HG03521 (cell line): ENCODE results near the gene VGLL3.
"Not testable (repeated sequence)": the region's sequence is repeated elsewhere in the genome, so short reads cannot be mapped to it uniquely, and the experiment has no call there.

ENCODE experiments used
- ATAC-seq: cut with Tn5 transposase; IDR thresholded peaks from one replicate; pipeline ENCODE4 v1.9.1; 2021; ENCODE audit warnings: mild to moderate bottlenecking, moderate library complexity; ENCODE audit not compliant: unreplicated experiment

VGLL3 gene, protein sequence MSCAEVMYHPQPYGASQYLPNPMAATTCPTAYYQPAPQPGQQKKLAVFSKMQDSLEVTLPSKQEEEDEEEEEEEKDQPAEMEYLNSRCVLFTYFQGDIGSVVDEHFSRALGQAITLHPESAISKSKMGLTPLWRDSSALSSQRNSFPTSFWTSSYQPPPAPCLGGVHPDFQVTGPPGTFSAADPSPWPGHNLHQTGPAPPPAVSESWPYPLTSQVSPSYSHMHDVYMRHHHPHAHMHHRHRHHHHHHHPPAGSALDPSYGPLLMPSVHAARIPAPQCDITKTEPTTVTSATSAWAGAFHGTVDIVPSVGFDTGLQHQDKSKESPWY

DNA sequence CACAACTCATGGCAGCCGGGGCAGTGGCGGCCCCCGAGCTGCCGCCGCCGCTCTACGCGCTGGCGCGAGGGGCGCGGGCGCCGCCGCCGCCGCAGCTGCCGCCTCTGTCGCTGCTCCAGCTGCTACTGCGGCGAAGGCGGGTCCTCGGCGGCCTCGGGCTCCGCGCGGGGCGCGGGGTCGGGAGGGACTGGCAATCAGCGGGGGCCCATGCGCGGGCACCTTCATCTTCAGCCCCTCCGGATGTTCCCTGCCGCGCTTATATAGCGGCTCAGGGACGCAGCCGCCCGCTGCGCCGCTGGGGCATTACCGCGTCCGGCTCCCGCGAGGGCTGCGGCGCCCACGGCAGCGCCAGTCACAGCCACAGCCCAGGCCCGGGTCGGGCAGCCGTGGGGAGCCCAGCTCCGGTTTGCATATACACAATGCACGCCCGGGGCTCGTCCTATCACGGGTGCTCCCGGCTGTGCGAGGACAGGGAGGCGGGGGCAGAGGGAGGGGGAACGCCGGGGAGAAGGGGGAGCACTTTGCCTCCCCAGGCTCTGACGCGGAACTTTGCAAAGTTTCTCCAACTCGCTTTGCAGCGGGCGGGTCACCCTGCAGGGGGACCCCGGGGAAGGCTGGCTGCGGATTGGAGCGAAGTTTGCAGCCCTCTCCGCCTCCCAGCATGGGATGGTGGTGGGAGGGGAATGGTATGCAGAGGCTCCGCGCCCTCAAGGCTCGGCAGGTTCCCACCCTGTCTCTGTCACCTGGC lies at the start of gene VGLL3:
Gene VGLL3 (minus strand): TSS at position 416 of the 748 bp plus-strand sequence. CDS start 406 bp downstream, at position 10.
- ATAC-seq: peak; percentile 59

DNA sequence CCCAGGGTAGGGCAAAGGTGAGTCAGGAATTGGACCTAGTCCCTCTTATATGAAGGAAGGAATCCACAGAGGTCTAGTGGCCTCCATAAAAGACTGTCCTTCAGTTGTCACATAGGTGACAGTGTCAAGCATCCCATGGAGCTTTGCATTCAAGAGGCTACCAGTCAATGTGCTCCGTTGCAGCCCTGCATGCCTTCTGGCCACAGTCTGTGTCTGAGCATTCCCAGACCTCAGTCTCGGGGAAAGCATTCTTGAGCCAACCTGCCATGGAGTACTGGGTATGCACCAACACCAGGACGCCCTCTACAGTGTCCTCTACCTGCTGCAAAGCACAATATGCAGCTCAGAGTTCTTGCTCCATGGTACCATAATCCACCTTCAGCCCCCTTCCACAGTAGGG lies 46.7 kb upstream of the VGLL3 start:
- no peak for ATAC-seq

DNA sequence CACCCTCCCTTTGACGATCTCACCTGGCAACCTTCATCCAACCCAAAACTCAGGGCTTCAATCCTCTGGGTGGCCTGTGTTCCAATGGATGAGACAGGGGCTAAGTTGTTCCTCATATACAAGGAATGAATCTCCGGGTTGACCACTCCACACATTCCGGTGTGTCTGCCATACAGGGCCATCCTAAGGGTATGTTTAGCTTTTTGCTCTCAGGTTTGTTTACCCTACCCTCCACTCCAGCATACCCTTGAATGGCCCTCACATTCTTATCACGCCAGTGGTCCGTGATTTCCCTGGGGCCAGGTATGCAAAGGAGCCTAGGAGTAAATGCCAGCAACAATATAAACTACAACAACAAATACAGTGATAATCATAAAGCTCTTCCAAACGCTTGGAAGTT lies 45.7 kb upstream of the VGLL3 start:
- ATAC-seq: no peak

DNA sequence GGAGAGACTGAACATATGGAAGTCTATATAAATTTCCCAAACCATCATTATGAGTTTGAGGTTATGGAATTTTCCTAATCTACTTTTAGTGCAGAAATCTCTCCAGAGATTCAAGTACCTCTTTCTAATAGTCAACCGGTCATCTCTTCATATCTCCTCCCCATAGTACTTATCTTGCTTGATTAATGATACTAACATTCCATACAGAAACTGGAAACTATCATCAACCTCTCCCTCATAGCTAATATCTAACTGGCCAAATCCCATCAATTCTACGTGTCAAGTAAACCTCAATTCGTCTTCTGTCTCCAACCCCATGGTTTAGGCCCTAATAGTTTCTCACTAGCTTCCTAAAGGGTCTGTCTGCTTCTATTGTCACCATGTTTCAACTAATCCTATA lies 44.4 kb upstream of the VGLL3 start:
- no peak for ATAC-seq

DNA sequence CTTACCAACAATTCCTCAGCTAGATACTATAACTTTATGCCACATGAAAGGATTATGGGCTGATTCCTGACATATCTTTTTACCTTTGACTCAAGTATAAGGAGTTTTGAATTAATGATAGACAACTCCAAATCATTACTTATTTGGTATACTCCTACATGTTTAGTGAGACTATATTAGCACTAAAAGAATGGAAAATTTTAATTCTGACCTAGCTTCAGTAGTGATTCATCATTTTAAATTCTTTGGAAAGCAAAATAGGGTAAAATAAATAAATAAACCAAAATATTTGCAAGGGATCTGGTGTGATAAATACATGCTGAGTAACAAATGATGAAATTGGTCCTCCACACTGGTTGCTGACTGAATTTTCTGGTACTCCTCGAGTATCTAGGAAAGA lies 42.3 kb upstream of the VGLL3 start:
- ATAC-seq: no peak

DNA sequence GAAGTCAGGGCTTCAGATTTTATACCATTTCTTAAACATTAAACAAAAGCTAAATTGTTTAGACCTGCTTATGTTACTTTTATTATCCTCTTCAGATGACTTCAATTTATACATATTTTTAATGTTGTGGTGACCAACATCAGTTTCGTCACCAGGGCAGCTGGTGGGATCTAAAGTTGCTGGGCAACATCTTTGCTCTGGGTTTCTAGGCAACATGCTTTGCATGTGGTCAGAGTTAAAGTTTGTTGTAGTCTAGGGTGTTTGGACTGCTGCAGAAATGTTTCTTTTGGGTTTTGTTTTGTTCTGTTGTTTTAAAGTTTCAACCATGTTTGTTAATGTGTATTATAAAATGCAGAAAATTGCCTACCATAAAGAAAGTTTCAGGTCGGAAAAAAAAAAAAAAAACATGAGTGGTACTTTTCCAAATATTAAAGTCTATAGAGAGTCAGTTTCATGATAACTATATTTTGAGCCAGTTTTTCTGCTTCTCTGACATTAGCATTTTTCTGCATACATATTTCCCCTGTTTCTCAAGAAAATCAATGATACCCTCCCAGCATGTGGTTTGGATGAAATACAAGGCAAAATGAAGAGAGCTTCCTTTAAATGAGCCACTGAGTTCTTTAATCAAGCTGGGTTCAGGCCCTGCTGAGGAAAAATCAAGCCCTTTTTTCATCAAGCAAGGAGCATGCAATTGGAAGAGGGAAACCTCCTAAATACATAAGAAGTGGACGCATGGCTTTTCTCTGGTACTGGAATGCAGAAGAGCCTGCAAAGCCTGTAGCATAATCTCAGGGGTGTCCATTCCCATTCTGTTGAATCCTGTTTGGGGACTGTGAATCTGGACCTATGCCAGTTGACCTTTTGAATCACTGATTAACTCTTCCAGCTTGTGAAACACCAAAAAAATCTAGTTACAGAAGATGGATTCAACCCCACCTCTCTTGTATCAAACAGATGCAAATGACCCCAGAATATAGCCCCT lies 35.0 kb upstream of the VGLL3 start:
- no peak for ATAC-seq

DNA sequence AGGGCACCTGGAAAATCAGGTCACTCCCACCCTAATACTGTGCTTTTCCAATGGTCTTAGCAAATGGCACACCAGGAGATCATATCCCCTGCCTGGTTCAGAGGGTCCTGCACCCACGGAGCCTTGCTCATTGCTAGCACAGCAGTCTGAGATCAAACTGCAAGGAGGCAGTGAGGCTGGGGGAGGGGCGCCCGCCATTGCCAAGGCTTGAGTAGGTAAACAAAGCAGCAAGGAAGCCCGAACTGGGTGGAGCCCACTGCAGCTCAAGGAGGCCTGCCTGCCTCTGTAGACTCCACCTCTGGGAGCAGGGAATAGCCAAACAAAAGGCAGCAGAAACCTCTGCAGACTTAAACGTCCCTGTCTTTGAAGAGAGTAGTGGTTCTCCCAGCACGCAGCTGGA lies 26.4 kb upstream of the VGLL3 start:
- not testable (repeated sequence) for ATAC-seq

DNA sequence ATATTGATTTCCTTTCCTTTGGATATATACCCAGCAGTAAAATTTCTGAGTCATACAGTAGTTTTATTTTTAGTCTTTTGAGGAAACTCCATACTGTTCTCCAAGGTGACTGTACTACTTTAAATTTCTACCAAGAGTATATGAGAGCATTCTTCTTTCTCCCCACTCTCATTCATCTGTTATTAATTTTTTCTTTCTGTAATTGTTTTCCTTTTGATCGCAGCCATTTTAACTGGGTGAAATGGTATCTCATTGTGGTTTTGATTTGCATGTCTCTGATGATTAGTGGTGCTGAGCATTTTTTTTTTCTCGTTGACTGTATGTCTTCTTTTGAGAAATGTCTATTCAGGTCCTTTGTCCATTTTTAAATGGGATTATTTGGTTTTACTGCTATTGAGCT lies 18.3 kb upstream of the VGLL3 start:
- ATAC-seq: no peak

DNA sequence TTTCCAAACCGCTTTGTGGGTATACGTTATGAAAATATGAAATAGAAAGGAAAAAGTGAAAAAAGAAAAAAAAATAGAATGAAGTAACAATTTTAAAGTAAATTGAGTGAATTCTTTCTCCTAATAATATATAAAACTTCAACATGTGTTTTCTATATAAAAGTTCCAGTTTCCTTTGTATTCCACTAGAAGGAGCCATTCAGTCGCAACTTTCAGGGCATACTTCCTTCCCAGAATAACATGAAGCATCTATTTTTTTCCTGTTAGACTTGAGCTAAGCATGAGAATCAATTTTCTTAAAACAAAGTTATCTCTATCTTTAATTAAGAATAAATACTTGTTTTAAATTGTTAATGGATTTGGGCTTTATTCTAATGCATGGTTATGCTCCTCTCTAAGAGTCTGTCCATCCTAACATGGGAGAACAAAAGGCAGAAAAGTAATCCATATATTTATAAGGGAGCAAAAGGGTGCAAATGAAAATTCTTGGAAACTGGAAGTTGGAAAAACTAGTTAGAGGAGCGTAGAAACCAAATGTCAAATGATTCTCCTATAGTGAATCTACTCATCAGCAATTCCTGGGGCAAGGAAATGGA lies 16.0 kb upstream of the VGLL3 start:
- no peak for ATAC-seq

DNA sequence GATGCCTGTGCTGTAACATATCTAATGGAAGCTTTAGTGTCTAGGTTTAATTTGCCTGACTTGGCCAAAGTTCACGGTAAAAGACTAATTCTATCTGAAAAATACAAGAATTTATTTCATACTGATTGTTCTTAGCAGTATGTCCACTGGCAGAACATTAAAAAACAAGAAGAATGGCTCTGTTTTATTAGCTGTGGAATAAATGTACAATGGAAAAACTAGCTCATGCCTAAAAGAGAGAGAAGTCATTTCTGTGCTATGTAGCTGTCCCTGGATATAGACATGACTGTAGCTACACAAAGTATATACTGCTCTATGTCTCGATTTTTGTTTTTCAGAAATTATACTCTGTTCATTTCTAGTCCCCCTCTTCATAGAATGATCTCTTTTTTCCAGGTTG lies 13.9 kb upstream of the VGLL3 start:
- no peak for ATAC-seq

DNA sequence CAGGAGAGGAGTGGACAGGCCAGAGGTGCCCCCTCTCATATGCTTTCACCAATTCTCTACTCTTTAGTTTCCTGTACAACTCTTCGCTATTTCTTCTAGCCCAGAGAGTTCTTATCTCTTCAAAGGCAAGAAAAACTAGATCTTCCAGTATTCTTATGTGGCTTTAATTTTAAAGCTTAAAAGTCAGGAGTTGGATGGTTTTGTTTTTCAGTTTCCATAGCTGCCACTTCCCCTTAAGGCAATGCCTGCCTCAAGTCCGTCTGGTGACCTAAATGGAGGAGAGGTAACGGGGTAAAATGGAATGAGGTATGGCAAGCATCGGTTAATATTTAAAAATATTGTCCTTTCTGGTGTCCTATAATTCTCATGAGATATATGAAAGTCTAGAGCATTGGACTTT lies 11.4 kb upstream of the VGLL3 start:
- ATAC-seq: no peak

DNA sequence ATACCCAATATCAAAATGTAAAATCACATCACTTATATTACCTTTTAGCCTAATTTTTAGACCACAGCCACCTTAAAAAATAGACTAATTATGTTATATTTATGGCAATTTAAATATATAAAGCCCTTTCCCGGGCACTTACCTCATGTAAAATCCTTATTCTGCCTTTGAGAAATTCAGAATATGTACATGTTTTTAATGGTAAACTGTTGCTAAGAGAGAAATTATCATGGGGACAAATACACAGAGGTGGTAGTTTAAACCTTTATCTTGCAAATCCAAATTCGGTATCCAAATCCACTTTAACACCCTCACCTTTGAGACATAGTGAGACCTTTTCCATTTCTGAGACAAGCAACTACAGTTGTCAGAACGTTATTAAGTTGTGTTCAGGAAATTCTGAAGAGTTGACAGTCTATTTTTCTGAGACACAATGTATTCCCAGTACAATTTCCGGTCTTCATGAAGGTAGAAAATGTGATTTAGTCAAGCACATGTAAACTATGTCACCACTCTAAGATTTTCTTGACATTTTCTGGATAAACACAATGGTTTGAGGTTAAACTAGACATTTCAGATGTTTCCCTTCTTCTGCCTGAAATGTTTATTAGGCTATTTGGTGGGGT lies 10.6 kb upstream of the VGLL3 start:
- no peak for ATAC-seq

DNA sequence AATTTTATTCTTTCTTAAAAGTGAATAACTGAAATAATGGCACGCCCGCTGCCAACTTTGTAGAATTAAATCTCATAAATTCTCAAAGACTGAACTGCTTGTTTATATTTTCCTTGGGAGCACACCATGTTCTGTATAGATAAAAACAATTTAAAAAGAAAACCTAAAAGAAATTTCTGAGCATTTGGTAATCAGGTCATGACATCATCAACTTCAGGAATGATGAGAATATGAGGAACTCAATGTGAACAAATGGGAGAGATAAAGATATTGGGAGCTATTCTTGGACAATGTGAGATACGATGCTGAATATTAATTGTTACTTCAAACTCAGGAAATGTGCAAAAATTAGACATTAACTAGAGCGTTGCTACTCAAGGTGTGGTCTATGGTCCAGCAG lies 10.0 kb upstream of the VGLL3 start:
- no peak for ATAC-seq

DNA sequence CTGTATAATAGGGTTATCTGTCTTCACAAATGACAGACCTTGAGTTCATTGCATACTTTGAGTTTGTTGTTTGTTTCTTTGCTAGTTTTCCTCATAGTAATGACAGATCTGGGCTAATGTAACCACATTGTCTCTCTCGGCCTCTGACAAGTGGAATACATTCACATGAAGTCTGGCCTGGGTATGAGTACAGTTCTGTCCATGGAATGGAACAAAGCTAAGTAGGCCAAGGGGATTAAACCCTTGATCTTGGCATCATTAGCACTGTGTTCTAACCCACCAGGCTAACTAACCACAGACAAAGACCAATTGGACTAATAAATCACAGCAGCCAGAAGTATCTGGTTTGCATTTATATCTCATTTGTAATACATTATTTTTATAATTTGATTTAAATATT lies 7.6 kb upstream of the VGLL3 start:
- no peak for ATAC-seq

DNA sequence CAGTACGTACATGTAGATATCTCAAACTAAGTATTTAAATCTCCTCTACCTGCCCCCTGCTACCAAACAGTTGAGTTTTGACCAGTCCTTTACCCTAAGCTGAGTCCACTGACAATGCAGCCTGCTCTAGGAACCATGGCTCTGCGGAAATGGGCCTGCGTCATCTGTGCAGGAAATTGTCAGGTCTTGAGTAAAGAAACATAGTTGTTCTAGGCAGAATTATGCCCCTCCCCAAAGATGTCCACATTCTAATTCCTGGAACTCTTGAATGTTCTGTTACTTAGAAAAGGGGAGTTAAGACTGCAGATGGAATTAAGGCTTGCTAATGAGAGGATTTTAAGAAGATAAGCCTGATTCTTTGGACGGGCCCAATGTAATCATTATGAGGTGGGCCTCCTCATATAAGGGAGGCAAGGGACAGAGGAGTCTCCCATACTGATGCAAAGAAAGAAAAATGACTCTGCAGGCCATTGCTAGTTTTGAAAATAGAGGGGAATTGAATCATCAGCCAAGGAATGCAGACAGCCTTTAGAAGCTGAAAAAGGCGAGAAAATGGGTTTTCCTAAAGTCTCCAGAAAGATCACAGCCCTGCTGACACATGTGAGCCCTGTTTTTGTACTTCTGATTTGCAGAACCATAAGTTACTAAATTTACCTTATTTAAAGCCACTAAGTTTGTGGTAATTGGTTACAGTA lies 5.5 kb upstream of the VGLL3 start:
- ATAC-seq: no peak

DNA sequence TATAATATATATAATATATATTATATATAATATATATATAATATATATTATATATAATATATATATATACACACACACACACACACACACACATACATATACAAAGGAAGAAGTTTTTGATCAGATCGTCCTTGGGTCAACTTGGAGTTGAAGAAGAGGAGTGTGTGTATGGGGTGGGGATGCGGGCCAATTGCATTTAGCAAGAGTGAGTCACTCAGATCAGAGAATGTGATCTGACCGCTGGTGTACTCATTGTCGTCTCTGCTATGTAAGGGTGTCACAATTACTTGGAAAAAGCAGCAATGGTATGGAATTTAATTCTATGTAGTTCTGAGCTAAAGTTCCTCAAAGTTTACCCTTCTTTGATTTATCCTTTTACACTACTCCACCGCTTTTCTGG lies 4.6 kb upstream of the VGLL3 start:
- no peak for ATAC-seq

DNA sequence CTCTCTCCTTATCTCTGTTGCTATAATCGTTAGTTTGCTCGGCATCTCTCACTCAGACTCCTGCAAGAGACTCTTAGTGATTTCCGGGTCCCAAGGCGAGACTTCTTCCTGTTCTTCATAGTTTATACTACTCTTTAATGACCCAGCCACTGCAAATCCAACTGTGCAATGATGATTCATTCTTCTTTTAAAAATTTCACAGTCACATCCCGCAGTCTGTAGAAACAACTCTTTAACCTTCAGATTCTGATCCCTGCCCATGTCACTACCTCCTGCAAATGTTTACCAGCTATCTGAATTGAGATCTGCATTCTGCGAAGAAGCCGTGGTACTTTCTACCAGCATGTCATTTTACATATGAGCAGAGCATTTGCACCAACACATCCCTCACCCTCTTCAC lies 2.8 kb upstream of the VGLL3 start:
- no peak for ATAC-seq

DNA sequence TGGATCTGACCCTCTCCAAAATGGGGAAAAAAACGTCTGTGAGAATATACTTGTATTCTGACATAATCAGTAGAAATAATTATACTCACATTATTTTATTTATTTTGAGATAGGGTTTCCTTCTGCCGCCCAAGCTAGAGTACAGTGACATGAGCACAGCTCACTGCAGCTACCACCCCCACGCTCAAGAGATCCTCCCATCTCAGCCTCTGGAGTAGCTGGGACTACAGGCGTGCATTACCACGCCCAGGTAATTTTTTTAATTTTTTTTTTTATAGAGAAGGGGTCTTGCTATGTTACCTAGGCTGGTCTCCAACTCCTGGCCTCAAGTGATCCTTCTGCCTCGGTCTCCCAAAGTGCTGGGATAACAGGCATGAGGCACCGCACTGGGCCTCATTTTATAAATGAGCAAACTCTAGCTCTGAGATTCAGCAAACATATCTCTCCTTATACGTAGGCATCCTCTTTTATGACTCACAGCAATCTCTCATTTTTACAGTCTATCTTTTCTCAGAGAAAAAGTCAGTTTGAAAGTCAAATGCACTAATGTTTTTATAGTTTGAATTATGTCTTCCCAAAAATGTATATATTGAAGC lies 989 bp upstream of the VGLL3 start:
- no peak for ATAC-seq

DNA sequence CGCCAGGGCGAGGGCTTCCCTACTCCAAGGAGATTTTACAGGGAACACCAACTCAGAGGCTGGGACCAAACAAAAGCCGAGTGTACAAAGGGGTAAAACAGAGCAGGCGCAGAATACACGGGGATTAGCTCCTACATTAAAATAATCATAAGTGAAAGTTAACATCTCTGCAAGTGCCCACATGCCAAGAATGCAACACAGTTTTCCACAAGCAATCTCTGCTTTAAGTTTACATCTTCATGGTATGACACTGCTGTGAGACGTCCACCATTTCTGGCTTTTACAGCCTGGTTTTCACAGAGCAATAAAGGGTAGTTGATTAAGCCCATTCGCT lies 500 bp upstream of the VGLL3 start:
- no peak for ATAC-seq
